Astrocyte of the cerebellum (primary cell): Measurements from ENCODE around the gene USP15.

Source experiments
- DNase-seq: peaks from one replicate; pipeline ENCODE4 v3.0.0-alpha.2; 2011; ENCODE audit warnings: low read depth
- H3K4me3 ChIP-seq: 2 replicates; pipeline ENCODE4 v1.5.1; 2011; ENCODE audit warnings: mild to moderate bottlenecking, low read depth, low read length, moderate library complexity
- CTCF ChIP-seq: IDR thresholded peaks from 2 replicates; pipeline ENCODE4 v1.5.1; 2012; ENCODE audit warnings: low read length, low read depth, moderate library complexity, mild to moderate bottlenecking; ENCODE audit errors: missing control alignments
- in situ Hi-C: cut with HindIII; loops from 2 replicates; pipeline ENCODE4 v1.10.0; 2017; ENCODE audit warnings: low sequenced_read_pairs

Gene USP15

DNA sequence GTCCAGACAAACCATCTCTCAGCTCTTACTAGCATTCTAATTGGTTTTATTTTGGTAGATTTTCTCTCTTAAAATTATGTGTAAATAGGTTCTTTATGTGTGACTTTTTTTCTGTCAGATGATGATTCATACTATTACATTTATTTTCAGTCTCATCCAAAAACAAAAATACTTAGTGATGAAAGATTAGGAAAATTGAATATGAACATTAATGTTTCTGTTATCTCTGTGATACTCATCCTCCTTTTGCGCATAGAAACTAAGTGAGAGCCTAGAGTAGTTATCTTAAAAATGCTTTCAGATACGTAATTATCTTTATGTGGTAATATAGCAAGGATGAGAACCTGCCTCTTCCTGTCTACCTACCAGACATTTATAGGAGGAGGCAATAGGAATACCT is 122.3 kb downstream of the USP15 start:
- no peak for DNase-seq
- no peak overlapping the region for H3K4me3 ChIP-seq
- in situ Hi-C loops: no loop called here
- TF ChIP-seq CTCF: no peak

GRCh38 chr12:62396750-62397149 is 136.5 kb downstream of the USP15 start:
- no peak overlapping the region for H3K4me3 ChIP-seq
- DNase-seq: no peak
- in situ Hi-C loops: no loop called here
- no peak for TF ChIP-seq CTCF

GRCh38 chr12:62400135-62400534 is 139.9 kb downstream of the USP15 start:
- in situ Hi-C loops: no loop called here
- no peak for TF ChIP-seq CTCF
- DNase-seq: no peak
- no peak overlapping the region for H3K4me3 ChIP-seq

DNA sequence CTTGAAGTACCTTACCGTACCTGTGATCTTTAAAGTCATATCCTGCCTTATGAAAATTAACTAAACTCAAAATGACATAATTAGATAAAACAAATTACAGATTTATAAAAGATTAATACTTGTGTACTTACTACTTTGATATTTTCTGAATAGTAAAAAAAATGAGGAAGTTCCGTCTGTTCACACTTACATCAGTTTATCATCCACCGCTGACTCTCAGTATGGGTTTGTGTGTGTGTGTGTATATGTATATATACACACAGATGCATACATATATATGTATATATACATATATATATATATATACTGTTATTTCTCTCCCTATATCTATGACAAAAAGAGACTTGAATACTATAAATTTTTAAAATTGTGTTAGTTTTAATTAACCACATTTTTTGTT is 141.4 kb downstream of the USP15 start:
- no peak overlapping the region for H3K4me3 ChIP-seq
- TF ChIP-seq CTCF: no peak
- no peak for DNase-seq
- in situ Hi-C loops: no loop called here

DNA sequence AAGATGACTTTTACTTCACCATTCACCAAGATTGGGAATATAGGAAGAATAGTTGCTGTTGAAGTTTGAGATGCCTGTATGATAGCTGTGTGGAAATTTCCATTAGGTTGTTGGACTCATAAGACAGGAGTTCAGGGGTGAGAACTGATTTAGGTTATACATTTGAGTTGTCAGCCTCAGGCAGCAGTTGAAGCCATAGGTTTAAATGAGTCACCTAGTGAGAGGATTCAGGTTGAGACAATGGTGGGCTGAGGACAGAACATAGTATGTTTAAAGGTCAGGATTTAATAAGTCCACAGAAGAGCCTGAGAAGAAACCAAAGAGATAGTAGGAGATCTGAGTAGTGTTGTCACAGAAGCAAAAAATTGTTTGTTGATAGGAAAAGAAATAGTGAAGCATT is 142.8 kb downstream of the USP15 start:
- no peak for DNase-seq
- no peak overlapping the region for H3K4me3 ChIP-seq
- in situ Hi-C loops: no loop called here
- TF ChIP-seq CTCF: no peak

DNA sequence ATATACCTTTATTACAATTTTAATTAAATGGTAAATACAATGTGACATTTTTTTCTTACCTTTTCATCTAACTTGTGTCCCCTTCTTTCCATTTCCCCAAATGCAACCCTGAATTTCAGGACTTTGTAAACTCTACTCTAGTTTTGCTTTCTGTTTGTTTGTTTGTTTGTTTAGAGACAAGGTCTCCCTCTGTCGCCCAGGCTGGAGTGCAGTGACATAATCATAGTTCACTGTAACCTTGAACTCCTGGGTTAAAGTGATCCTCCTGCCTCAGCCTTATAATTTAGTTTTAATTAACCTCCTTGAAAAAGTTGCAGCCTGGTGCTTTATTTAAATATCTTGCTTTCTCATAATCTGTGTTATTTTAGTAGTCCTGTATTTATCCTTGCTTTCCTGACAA is 147.4 kb downstream of the USP15 start:
- in situ Hi-C loops: no loop called here
- no peak overlapping the region for H3K4me3 ChIP-seq
- no peak for DNase-seq
- no peak for TF ChIP-seq CTCF

DNA sequence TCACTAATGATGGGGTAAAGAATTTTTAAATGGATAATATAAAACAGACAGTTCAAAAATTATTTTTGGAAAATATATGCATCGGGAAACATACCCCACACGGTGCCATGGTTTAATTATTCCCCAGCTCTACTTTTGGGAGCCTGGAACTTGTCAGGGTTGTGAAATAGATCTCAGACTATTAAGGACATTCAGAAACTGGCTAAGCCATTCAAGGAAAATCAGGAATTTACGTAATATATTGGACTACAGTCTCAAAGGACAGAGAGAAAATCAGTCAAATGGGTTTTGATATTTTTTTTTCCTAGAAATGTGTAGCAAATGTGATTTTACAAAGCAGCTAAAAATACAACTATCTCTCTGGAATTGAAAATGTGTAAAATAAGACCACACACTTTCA is 148.9 kb downstream of the USP15 start:
- TF ChIP-seq CTCF: no peak
- no peak for DNase-seq
- in situ Hi-C loops: no loop called here
- no peak overlapping the region for H3K4me3 ChIP-seq
